ENCODE results near the gene PLSCR5.

Gene PLSCR5

GRCh38 chr3:146581951-146582467, 23.1 kb downstream of the PLSCR5 start:
- no peak for DNase-seq
- H3K27ac ChIP-seq: peak overlapping the region; percentile 31
- peaks cover 11% of the 10 kb centered on the region for H3K9me3 ChIP-seq (ENCODE audit: severe bottlenecking)
- no peaks in the 10 kb centered on the region for H3K36me3 ChIP-seq
- TF ChIP-seq CTCF (IDR thresholded peaks at IDR 0.05; ENCODE audit: low read depth, low read length): no peak
- no peaks in the 10 kb centered on the region for H3K27me3 ChIP-seq (ENCODE audit: insufficient read depth, low read depth, severe bottlenecking)
- no peak overlapping the region for H3K4me3 ChIP-seq (ENCODE audit: low read depth, low read length)

- Histone ChIP-seq H3K27me3 (ENCODE audit: insufficient read depth, low read depth, severe bottlenecking) (no peaks in the 10 kb centered on the region), H3K9me3 (ENCODE audit: severe bottlenecking) (peaks cover 11% of the 10 kb centered on the region), H3K36me3 (no peaks in the 10 kb centered on the region), H3K27ac (no peak overlapping the region), H3K4me3 (ENCODE audit: low read depth, low read length) (no peak overlapping the region)
- no peak for DNase-seq
- TF ChIP-seq CTCF (IDR thresholded peaks at IDR 0.05; ENCODE audit: low read depth, low read length): no peak
Measured at GRCh38 chr3:146581080-146581601, 24.0 kb downstream of the PLSCR5 start.

GRCh38 chr3:146577662-146578061, 27.5 kb downstream of the PLSCR5 start:
- peak; percentile 18 for DNase-seq
- Histone ChIP-seq H3K36me3 (no peaks in the 10 kb centered on the region), H3K9me3 (ENCODE audit: severe bottlenecking) (peaks cover 6% of the 10 kb centered on the region), H3K4me3 (ENCODE audit: low read depth, low read length) (no peak overlapping the region), H3K27me3 (ENCODE audit: insufficient read depth, low read depth, severe bottlenecking) (no peaks in the 10 kb centered on the region), H3K27ac (no peak overlapping the region)
- TF ChIP-seq CTCF (IDR thresholded peaks at IDR 0.05; ENCODE audit: low read depth, low read length): no peak

GRCh38 chr3:146575636-146576035, 29.5 kb downstream of the PLSCR5 start:
- no peaks in the 10 kb centered on the region for H3K9me3 ChIP-seq (ENCODE audit: severe bottlenecking)
- no peak for DNase-seq
- no peak for TF ChIP-seq CTCF (IDR thresholded peaks at IDR 0.05; ENCODE audit: low read depth, low read length)
- no peak overlapping the region for H3K27ac ChIP-seq
- H3K36me3 ChIP-seq: no peaks in the 10 kb centered on the region
- H3K4me3 ChIP-seq (ENCODE audit: low read depth, low read length): no peak overlapping the region
- no peaks in the 10 kb centered on the region for H3K27me3 ChIP-seq (ENCODE audit: insufficient read depth, low read depth, severe bottlenecking)

GRCh38 chr3:146574173-146574572, 31.0 kb downstream of the PLSCR5 start:
- Histone ChIP-seq H3K9me3 (ENCODE audit: severe bottlenecking) (no peaks in the 10 kb centered on the region), H3K27me3 (ENCODE audit: insufficient read depth, low read depth, severe bottlenecking) (no peaks in the 10 kb centered on the region), H3K27ac (no peak overlapping the region), H3K36me3 (no peaks in the 10 kb centered on the region), H3K4me3 (ENCODE audit: low read depth, low read length) (no peak overlapping the region)
- DNase-seq: no peak
- TF ChIP-seq CTCF (IDR thresholded peaks at IDR 0.05; ENCODE audit: low read depth, low read length): no peak

GRCh38 chr3:146569314-146569713, 35.8 kb downstream of the PLSCR5 start:
- Histone ChIP-seq H3K27me3 (ENCODE audit: insufficient read depth, low read depth, severe bottlenecking) (no peaks in the 10 kb centered on the region), H3K9me3 (ENCODE audit: severe bottlenecking) (no peaks in the 10 kb centered on the region), H3K4me3 (ENCODE audit: low read depth, low read length) (no peak overlapping the region), H3K36me3 (no peaks in the 10 kb centered on the region), H3K27ac (no peak overlapping the region)
- TF ChIP-seq CTCF (IDR thresholded peaks at IDR 0.05; ENCODE audit: low read depth, low read length): no peak
- DNase-seq: no peak
